Upper lobe of right lung (tissue), 1 donor: Measurements from ENCODE around the gene CST9. TPM values are rescaled to one million over a fixed set of nuclear protein-coding genes. Genes with fewer than 3 reads are reported as not detected.

Source experiments
- ATAC-seq: fragments of 200-7000 bp; cut with Tn5 transposase; one replicate; pipeline ENCODE4 v1.9.1; 2020; ENCODE audit warnings: mild to moderate bottlenecking, moderate library complexity
- DNase-seq: peaks from one replicate; pipeline ENCODE4 v3.0.0-alpha.2; 2020
- H3K27ac ChIP-seq: fragments of 200-600 bp; one replicate; pipeline ENCODE4 v1.8.0; 2022
- H3K27me3 ChIP-seq: fragments of 200-600 bp; one replicate; pipeline ENCODE4 v1.8.0; 2022; ENCODE audit warnings: mild to moderate bottlenecking
- H3K36me3 ChIP-seq: fragments of 200-600 bp; one replicate; pipeline ENCODE4 v1.8.0; 2022
- H3K4me1 ChIP-seq: fragments of 200-600 bp; one replicate; pipeline ENCODE4 v1.8.0; 2022
- H3K4me3 ChIP-seq: fragments of 200-600 bp; one replicate; pipeline ENCODE4 v1.8.0; 2022; ENCODE audit warnings: mild to moderate bottlenecking
- H3K9me3 ChIP-seq: fragments of 200-600 bp; one replicate; pipeline ENCODE4 v1.8.0; 2022
- CTCF ChIP-seq: fragments of 200-600 bp; IDR thresholded peaks from one replicate; pipeline ENCODE4 v1.8.0; 2022; ENCODE audit warnings: antibody characterized with exemption
- intact Hi-C: fragments of 100-400 bp; cut with DNase I; formaldehyde crosslinking; loops from one replicate; pipeline ENCODE4 v1.11.0; 2022
- total RNA-seq: library from RNA; stranded (reverse); fragmentation: NEBNext Ultra II Directional; extraction: Animal tissue kit (Norgen Biotek cat#: 25700); gene quantifications from one replicate; pipeline ENCODE4 v1.2.1, GENCODE V29; 2021
- donor health status: DM: no; HTN: yes; CAD: no; lungs with severe emphysema.

Gene CST9
- total RNA-seq, 1 donor from 2014 or later: not detected

GRCh38 chr20:23632711-23633573 is 27.2 kb upstream of the CST9 start:
- Histone ChIP-seq H3K4me1 (peaks cover 16% of the 10 kb centered on the region), H3K27me3 (no peaks in the 10 kb centered on the region), H3K36me3 (peaks cover 20% of the 10 kb centered on the region), H3K9me3 (no peaks in the 10 kb centered on the region), H3K27ac (no peak overlapping the region), H3K4me3 (no peak overlapping the region)
- TF ChIP-seq CTCF: no peak
- intact Hi-C loops: no loop called here
- DNase-seq: no peak
- ATAC-seq: no peak

DNA sequence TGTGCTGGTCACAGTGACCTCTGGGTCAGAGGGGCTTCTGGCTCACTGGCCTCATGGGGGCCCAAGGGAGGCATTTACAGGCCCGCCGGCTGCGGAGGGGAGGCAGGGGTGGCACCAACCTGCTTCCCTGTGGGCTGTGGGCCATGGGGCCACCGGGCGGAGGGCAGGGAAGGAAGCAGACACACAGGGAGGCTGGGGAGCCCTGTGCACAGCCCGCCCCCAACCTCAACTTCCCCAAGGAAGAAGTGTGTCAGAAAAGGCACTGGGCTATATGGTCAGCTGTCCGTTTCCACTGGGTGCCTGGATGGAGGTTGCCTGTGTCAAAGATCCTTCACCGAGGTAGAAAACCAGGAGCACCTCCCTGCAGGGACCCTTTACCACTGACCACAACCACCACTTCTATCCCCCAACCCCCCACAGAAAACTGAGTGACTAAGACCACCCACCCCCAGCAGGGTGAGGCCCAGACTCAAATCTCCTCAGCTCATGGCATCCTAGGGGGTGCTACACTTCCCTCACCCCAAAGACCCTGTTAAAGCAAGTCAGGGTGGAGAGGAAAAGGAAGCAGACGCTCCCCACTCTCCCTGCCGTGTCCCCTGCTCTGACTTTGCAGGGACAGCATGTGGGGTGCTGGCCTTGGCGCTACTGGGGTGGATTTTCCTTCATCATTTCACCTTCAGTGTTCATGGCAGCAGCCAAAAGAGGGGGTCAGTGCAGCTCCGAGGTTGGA is 26.4 kb upstream of the CST9 start:
- Histone ChIP-seq H3K4me1 (peaks cover 16% of the 10 kb centered on the region), H3K27me3 (no peaks in the 10 kb centered on the region), H3K27ac (no peak overlapping the region), H3K9me3 (no peaks in the 10 kb centered on the region), H3K36me3 (peaks cover 20% of the 10 kb centered on the region), H3K4me3 (no peak overlapping the region)
- ATAC-seq: peak; percentile 64
- no peak for DNase-seq
- intact Hi-C loops: no loop called here
- no peak for TF ChIP-seq CTCF

DNA sequence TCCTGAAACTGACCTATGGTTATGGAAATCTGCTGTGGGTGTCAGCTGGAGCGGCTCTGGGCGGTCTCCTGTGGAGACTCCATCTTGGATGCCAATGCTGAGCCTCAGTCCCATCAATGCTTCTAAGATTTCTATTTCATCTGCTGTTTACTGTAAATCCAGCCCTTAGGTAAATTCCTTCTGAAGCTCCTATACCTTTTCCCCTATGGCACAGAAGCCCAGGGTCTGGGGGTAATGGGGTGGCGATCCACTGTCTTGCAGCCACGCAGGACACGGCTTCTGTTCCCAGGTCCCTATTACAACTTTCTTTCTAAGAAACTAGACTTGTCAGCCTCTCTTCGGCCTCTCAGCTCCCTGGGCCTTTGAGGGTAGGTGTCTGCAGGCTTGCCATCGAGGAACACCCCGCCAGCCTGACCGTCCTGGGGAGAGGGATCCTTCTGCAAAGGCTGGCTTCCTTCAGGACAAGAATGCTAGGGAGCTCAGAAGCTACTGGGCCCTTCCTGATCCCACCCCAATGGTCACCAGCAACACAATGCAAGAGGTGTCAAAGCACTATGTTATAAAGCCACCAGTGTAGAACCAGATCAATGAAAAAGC is 25.6 kb upstream of the CST9 start:
- Histone ChIP-seq H3K4me3 (no peak overlapping the region), H3K9me3 (no peaks in the 10 kb centered on the region), H3K4me1 (peaks cover 10% of the 10 kb centered on the region), H3K27ac (no peak overlapping the region), H3K27me3 (no peaks in the 10 kb centered on the region), H3K36me3 (peaks cover 20% of the 10 kb centered on the region)
- ATAC-seq (no peak), DNase-seq (no peak)
- intact Hi-C loops: no loop called here
- no peak for TF ChIP-seq CTCF

- intact Hi-C loops: no loop called here
- no peaks in the 10 kb centered on the region for H3K9me3 ChIP-seq
- no peak for TF ChIP-seq CTCF
- no peak overlapping the region for H3K27ac ChIP-seq
- H3K4me1 ChIP-seq: peaks cover 8% of the 10 kb centered on the region
- H3K4me3 ChIP-seq: no peak overlapping the region
- no peaks in the 10 kb centered on the region for H3K27me3 ChIP-seq
- no peak for ATAC-seq
- no peak for DNase-seq
- peaks cover 20% of the 10 kb centered on the region for H3K36me3 ChIP-seq
Observed at GRCh38 chr20:23630392-23630849, 24.7 kb upstream of the CST9 start.

DNA sequence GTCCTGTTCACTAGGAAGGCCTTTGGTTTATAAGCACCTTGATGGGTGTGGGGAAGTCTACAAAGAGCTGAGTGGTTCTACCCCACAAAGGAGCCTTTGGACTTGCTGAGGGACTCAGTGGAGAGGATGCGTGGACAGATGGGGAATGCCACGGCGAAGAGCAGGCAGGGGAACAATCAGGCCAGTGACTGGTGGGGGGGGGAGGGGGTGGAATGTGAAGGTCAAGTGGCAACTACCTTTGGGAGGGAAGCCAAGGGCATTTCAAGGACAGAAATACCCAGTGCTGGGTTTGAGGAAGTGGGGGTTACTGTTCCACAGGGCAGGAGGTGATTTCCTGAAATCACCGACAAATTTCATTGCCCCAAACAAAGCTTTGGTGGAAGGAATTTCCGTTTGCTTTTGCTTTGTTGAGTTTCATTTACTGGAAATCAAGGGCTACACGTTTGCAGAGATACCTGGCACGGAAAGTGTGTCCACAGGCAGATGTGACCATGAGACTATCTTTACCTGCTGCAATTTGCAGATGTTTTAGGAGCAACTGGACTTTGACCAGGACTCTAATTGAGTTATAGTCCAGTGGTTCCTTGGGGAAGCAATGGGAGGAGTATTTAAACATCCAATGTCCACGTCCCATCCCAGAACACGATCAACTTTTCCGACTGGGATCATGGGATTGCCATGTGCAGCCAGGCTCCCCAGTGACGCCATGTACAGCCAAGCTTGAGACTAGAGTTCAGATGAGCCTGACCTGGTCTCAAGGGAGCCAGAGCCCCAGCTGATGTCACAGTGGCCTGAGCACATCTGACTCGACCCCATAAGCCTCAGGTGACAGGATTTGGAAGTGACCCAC is 24.1 kb upstream of the CST9 start:
- no peak for TF ChIP-seq CTCF
- Histone ChIP-seq H3K4me3 (no peak overlapping the region), H3K4me1 (peaks cover 6% of the 10 kb centered on the region), H3K27ac (no peak overlapping the region), H3K9me3 (no peaks in the 10 kb centered on the region), H3K36me3 (peaks cover 20% of the 10 kb centered on the region), H3K27me3 (no peaks in the 10 kb centered on the region)
- ATAC-seq: no peak
- DNase-seq: no peak
- intact Hi-C loops: no loop called here
